DOHH2 (cell line): ENCODE results near the gene FOXC2.

ENCODE experiments used
- CTCF ChIP-seq: fragments of 200-600 bp; sonication (generic); IDR thresholded peaks from one replicate; pipeline ENCODE4 v1.5.1; 2014; ENCODE audit warnings: antibody characterized with exemption, mild to moderate bottlenecking, low read depth, low read length; ENCODE audit not compliant: poor library complexity, severe bottlenecking
- EZH2phosphoT487 ChIP-seq: fragments of 200-600 bp; sonication (generic); IDR thresholded peaks from 2 replicates; pipeline ENCODE4 v1.6.1; 2017; ENCODE audit warnings: borderline replicate concordance, mild to moderate bottlenecking, antibody characterized with exemption, low read length, moderate library complexity, mixed read lengths

GRCh38 chr16:86534779-86535615, 31.6 kb upstream of the FOXC2 start:
- TF ChIP-seq CTCF (no peak), EZH2phosphoT487 (no peak)
